Activated naive CD4-positive, alpha-beta T cell treated with anti-CD3 and anti-CD28 coated beads, Interleukin-2, amount 10 ng/mL, durations not matched to agents 7 days and 5 days (primary cell): ENCODE measurements around the gene HSPB3.
A peak's percentile ranks its signal among the peaks of the same experiment; 100 is the strongest.
"Not testable (repeated sequence)": the region's sequence is repeated elsewhere in the genome, so short reads cannot be mapped to it uniquely, and the experiment has no call there.

Experiments used
- CTCF ChIA-PET: fragments of 350-600 bp; sonication (Branson Sonifier 250); formaldehyde crosslinking; loops from one replicate; lab custom pipeline; 2021; ENCODE audit warnings: antibody characterized with exemption; lab: Charles Lee
- DNase-seq: peaks from one replicate; pipeline ENCODE4 v3.0.0-alpha.2; 2020
- H3K27ac Mint-ChIP-seq: one replicate; pipeline ENCODE4 v1.8.0; 2021; ENCODE audit warnings: mild to moderate bottlenecking, moderate library complexity, mixed read lengths
- H3K27me3 Mint-ChIP-seq: one replicate; pipeline ENCODE4 v1.8.0; 2021; ENCODE audit warnings: mild to moderate bottlenecking, mixed read lengths
- H3K36me3 Mint-ChIP-seq: one replicate; pipeline ENCODE4 v1.8.0; 2021; ENCODE audit warnings: mixed read lengths
- H3K4me1 Mint-ChIP-seq: one replicate; pipeline ENCODE4 v1.8.0; 2021; ENCODE audit warnings: mixed read lengths
- H3K4me3 Mint-ChIP-seq: one replicate; pipeline ENCODE4 v1.8.0; 2021; ENCODE audit warnings: mild to moderate bottlenecking, moderate library complexity, mixed read lengths
- H3K9me3 Mint-ChIP-seq: one replicate; pipeline ENCODE4 v1.8.0; 2021; ENCODE audit warnings: mixed read lengths

HSPB3 gene

DNA sequence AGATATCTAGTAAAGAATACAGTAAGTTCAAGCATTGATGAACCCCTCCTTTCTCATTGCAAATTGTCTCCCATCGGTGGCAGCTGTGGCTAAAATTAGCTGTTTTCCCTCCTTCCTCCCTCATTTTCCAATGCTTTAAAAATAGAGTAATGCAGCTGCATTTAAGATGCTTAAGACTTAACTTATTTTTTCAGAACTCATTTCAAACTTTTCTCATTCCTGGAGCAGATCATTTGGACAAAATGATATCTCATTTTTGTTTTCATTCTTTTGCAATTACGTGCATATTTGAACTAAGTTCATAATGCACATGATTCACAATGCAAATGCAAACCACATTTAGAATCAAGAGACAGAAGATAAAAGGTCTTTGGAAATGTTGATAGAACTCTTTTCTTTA lies 14.6 kb downstream of the HSPB3 start:
- Mint-ChIP-seq H3K4me3 (no peak overlapping the region), H3K27me3 (peaks cover 6% of the 10 kb centered on the region), H3K36me3 (no peaks in the 10 kb centered on the region), H3K9me3 (no peaks in the 10 kb centered on the region), H3K27ac (no peak overlapping the region), H3K4me1 (peaks cover 5% of the 10 kb centered on the region)
- DNase-seq, result no peak
- CTCF ChIA-PET, result interaction anchor here (1.1 kb wide), 1 partner anchor 49 kb away, joined by 3 read pairs; no protein-coding TSS in a partner anchor

DNA sequence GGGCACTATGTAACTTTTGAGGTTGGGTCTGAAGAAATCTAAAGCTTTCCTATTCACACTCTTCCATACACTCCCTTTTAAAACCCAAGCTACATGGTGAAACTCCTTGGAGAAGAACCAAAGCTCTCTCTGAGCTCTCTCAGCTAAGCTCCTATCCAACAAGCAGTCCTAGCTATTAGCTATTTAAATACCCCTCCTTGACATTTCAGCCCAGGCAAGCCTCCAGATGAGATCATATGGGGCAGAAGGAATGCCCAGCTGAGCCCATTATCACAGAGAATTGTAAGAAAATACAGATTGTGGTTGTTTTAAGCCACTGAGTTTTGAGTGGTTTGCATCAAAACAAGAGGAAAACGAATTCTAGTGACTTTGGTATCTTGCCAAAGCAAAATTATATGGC lies 15.2 kb downstream of the HSPB3 start:
- no peaks in the 10 kb centered on the region for H3K36me3 Mint-ChIP-seq
- peaks cover 6% of the 10 kb centered on the region for H3K27me3 Mint-ChIP-seq
- CTCF ChIA-PET, result interaction anchor here (1.1 kb wide), 1 partner anchor 49 kb away, joined by 3 read pairs; no protein-coding TSS in a partner anchor
- peaks cover 5% of the 10 kb centered on the region for H3K4me1 Mint-ChIP-seq
- no peaks in the 10 kb centered on the region for H3K9me3 Mint-ChIP-seq
- no peak overlapping the region for H3K27ac Mint-ChIP-seq
- DNase-seq, result no peak
- H3K4me3 Mint-ChIP-seq, result no peak overlapping the region

DNA sequence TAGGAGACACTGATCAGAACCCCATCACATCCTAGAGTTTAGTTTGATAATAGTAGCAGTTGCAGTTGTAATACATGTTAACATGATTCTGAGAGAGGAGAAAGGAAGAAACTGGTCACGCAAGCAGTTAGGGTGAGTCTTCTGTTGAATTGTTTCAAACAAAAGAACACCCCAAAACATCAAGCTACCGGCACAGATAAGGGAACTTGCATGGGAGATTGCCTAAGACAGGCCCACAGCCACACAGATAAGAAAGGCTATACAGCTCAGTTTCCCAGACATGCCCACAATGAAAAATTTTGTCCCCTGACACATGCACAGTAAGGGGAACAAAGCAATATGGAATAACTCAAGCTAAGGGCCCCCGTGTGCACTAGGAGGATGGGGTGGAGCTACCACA lies 15.9 kb downstream of the HSPB3 start:
- H3K36me3 Mint-ChIP-seq, result no peaks in the 10 kb centered on the region
- H3K4me1 Mint-ChIP-seq, result peaks cover 5% of the 10 kb centered on the region
- peaks cover 6% of the 10 kb centered on the region for H3K27me3 Mint-ChIP-seq
- no peaks in the 10 kb centered on the region for H3K9me3 Mint-ChIP-seq
- CTCF ChIA-PET, result interaction anchor here (0.6 to 1.3 kb wide), 3 partner anchors 10 to 529 kb away, joined by 3 to 6 read pairs (median 3); no protein-coding TSS in a partner anchor
- no peak for DNase-seq
- H3K4me3 Mint-ChIP-seq, result no peak overlapping the region
- H3K27ac Mint-ChIP-seq, result no peak overlapping the region

DNA sequence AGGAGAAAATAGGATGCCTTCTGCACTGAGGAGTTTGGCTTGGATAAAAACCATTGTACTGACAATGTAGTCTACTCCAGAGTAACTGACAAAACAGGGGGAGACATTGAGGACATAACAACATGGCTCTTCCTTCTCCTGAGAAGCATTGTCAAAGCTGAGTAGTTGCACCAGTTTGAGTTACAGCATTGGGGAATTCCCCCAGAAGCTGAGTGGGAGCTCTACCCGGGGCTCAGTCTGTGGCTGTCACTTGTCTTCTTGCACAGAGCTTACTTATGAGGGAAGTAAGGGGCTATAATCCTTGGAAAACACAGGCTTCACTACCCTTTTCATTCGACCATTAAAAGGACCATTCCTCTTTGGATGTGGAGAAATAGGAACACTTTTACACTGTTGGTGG lies 21.2 kb downstream of the HSPB3 start:
- H3K27me3 Mint-ChIP-seq, result peaks cover 19% of the 10 kb centered on the region

DNA sequence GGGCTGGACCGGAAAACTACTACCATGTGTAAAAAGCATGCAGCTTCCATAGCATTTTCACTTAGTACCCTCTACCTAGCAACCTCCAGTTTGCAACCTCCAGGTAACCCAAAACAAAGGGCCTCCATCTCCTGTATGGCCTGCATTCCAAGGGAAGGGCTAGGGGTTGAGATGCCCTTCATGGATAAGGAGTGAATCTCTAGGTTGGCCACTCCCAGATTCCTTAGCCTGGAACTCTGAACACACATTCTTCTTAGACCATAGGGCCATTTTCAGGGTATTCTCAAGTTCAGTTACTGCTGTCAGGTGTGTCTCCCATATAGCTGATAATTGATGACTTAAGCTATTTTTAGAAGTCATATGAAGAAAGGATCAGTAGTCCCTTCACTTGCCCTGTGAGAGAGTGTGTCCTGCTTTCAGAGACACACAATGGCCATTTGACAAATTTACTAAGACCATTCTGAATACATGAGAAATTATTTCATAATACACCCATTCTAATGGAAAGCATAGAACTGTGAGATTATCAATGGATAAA lies 22.5 kb downstream of the HSPB3 start:
- Mint-ChIP-seq H3K9me3 (no peaks in the 10 kb centered on the region), H3K36me3 (no peaks in the 10 kb centered on the region), H3K27ac (no peak overlapping the region), H3K4me1 (no peaks in the 10 kb centered on the region), H3K4me3 (no peak overlapping the region), H3K27me3 (peaks cover 19% of the 10 kb centered on the region)
- DNase-seq, result no peak
- CTCF ChIA-PET, result interaction anchor here (1.6 kb wide), 1 partner anchor 11 kb away, joined by 3 read pairs; no protein-coding TSS in a partner anchor

More for the DNA sequence above, 21.2 kb downstream of the HSPB3 start:
- CTCF ChIA-PET, result interaction anchor here (0.9 kb wide), 1 partner anchor 13 kb away, joined by 4 read pairs; no protein-coding TSS in a partner anchor
- Mint-ChIP-seq H3K4me3 (no peak overlapping the region), H3K9me3 (no peaks in the 10 kb centered on the region), H3K36me3 (no peaks in the 10 kb centered on the region), H3K4me1 (no peaks in the 10 kb centered on the region), H3K27ac (no peak overlapping the region)
- DNase-seq, result no peak

DNA sequence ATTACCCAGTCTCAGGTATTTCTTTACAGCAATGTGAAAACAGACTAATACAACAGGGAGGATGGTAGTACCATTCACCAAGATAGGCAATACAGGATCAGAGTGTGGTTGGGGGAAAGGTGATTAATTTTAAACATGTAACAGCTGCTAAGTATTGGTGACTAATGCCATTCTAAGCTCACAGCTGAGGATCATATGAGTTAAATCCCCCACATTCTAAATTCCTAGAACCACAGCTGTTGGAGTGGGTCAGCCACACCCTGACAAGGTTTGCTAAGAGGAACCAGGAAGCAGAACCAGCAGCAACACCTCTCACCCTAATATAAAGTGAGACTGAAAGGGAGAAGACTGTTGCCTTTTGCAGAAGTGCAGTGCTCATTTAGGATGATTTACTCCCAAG lies 24.8 kb downstream of the HSPB3 start:
- DNase-seq, result no peak
- Mint-ChIP-seq H3K36me3 (no peaks in the 10 kb centered on the region), H3K27ac (peak overlapping the region; percentile 5), H3K27me3 (peaks cover 23% of the 10 kb centered on the region), H3K4me1 (no peaks in the 10 kb centered on the region), H3K9me3 (no peaks in the 10 kb centered on the region), H3K4me3 (no peak overlapping the region)
- CTCF ChIA-PET, result interaction anchor here (1.1 to 1.6 kb wide), 2 partner anchors 8 to 9 kb away, joined by 3 to 5 read pairs; no protein-coding TSS in a partner anchor

DNA sequence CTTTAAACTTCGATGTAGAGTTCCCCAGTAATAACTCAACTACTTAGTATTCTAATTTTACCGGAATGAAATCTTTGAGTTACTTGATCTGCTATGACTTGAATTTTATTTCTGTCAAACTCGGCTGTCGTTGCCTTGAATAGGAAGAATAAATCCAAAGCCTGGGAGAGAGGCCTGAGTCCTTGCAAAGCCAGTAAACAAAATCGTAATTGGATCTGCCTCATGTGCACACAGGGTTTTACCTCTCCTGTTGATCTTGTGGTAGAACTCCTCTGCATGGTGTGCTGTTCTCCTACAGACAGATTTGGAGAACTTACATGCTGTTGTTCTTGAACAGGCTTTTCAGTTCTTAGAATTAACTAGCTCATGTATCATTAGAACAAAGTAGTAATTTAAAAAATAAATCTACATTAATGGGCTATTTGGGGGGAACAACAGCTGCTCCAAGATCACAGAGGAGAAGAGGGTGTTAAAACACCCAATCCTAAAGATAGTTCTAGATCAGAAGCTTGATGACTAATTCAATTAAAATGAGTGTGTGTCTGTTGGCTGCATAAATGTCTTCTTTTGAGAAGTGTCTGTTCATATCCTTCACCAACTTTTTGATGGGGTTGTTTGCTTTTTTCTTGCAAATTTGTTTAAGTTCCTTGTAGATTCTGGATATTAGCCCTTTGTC lies 28.9 kb downstream of the HSPB3 start:
- CTCF ChIA-PET, result interaction anchor here (0.5 kb wide), 1 partner anchor 12 kb away, joined by 3 read pairs; no protein-coding TSS in a partner anchor
- H3K27ac Mint-ChIP-seq, result no peak overlapping the region
- H3K27me3 Mint-ChIP-seq, result peaks cover 26% of the 10 kb centered on the region
- no peaks in the 10 kb centered on the region for H3K4me1 Mint-ChIP-seq
- H3K36me3 Mint-ChIP-seq, result no peaks in the 10 kb centered on the region
- DNase-seq, result no peak
- H3K9me3 Mint-ChIP-seq, result no peaks in the 10 kb centered on the region
- H3K4me3 Mint-ChIP-seq, result no peak overlapping the region

DNA sequence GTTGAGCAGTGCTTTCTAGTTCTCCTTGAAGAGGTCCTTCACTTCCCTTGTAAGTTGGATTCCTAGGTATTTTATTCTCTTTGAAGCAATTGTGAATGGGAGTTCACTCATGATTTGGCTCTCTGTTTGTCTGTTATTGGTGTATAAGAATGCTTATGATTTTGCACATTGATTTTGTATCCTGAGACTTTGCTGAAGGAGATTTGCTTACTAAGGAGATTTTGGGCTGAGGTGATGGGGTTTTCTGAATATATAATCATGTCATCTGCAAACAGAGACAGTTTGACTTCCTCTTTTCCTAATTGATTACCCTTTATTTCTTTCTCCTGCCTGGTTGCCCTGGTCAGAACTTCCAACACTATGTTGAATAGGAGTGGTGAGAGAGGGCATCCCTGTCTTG lies 30.2 kb downstream of the HSPB3 start:
- H3K27ac Mint-ChIP-seq, H3K4me3 Mint-ChIP-seq, H3K4me1 Mint-ChIP-seq, H3K36me3 Mint-ChIP-seq, DNase-seq, H3K9me3 Mint-ChIP-seq, CTCF ChIA-PET: not testable (repeated sequence)
- peaks cover 16% of the 10 kb centered on the region for H3K27me3 Mint-ChIP-seq

DNA sequence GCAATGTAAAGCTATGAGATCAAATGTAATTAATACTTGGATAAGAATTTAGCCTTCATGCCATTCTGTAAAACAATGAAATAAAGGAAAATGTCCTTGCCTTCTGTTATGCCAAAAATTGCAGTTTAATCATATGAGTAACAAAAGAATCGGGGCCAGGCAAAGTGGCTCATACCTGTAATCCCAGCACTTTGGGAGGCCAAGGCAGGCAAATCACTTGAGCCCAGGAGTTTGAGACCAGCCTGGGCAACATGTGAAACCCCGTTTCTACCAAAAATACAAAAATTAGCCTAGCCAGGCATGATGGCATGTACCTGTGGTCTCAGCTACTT lies 34.1 kb downstream of the HSPB3 start:
- not testable (repeated sequence) for H3K4me1 Mint-ChIP-seq, DNase-seq, H3K9me3 Mint-ChIP-seq, H3K4me3 Mint-ChIP-seq, H3K27me3 Mint-ChIP-seq, H3K36me3 Mint-ChIP-seq, H3K27ac Mint-ChIP-seq
- CTCF ChIA-PET, result interaction anchor here (0.6 to 3.7 kb wide), 34 partner anchors 9 to 406 kb away, joined by 3 to 31 read pairs (median 4); no protein-coding TSS in a partner anchor

DNA sequence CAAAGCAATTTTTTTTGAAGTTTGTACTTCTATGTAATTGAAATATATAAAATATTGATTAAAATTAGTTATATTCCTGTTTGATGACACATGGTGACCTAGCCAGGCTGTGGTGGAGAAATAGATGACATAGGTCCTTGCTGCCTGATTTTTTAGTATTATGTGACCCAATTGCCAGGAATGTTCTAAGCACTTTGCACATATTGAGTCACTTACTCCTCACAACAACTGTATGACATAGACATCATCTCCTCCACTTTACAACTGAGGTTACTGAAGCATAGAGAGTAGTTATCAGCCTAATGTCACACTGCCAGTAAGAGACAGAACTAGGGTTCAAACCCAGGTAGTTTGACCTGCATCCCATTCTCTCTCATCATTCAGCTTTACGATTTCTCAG lies 35.8 kb downstream of the HSPB3 start:
- Mint-ChIP-seq H3K36me3 (no peaks in the 10 kb centered on the region), H3K4me1 (no peaks in the 10 kb centered on the region), H3K9me3 (no peaks in the 10 kb centered on the region), H3K27ac (no peak overlapping the region), H3K4me3 (no peak overlapping the region), H3K27me3 (peaks cover 8% of the 10 kb centered on the region)
- no peak for DNase-seq
- CTCF ChIA-PET, result no interaction called here

DNA sequence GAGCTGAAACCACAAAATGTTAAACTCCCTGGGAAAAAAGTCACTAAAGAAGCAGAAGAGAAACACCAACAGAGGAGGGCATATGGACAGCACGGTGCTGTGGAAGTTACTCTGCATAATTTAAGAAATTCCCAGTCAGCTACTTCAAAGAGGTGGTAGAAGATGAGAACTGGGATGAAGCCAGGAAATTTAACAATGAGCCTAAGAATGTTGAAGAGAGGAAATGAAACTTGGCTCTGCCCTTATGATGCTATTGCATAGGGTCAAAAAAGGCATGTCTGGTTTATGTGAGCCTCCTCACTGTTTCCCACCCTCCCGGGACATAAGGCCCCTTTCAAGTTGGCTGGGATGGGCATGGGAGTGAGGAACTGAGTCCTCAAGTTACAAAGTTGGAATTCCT lies 36.7 kb downstream of the HSPB3 start:
- H3K9me3 Mint-ChIP-seq, result no peaks in the 10 kb centered on the region
- H3K36me3 Mint-ChIP-seq, result no peaks in the 10 kb centered on the region
- no peak overlapping the region for H3K27ac Mint-ChIP-seq
- no peaks in the 10 kb centered on the region for H3K4me1 Mint-ChIP-seq
- H3K4me3 Mint-ChIP-seq, result no peak overlapping the region
- H3K27me3 Mint-ChIP-seq, result peaks cover 13% of the 10 kb centered on the region
- CTCF ChIA-PET, result interaction anchor here (1.1 to 1.3 kb wide), 2 partner anchors 73 to 353 kb away, joined by 3 to 4 read pairs; no protein-coding TSS in a partner anchor
- no peak for DNase-seq

DNA sequence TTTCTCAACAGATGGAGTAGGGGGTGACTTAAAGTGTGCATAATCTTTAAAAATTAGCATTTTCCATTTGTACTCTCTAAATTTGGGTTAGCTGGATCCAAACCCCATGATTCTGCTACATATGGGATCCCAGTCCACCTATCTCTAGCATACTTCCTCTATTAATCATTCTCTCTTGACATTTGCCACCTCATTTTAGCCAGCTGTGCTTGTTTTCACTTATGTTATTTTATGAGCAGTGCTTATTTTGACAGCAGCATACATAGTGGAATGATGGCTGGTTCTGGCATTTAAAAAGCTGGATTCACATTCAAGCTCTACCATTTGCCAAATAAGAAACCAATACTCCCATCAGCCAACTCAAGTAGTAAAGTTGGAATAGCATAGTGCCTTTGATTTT lies 39.5 kb downstream of the HSPB3 start:
- Mint-ChIP-seq H3K27ac (no peak overlapping the region), H3K4me1 (no peaks in the 10 kb centered on the region), H3K27me3 (peaks cover 19% of the 10 kb centered on the region), H3K4me3 (no peak overlapping the region), H3K36me3 (no peaks in the 10 kb centered on the region), H3K9me3 (peaks cover 12% of the 10 kb centered on the region)
- DNase-seq, result no peak
- CTCF ChIA-PET, result no interaction called here
